HL-60/S4 treated with phorbol 12-myristate 13-acetate at 8.2 ng/mL for 4 days and 3 days (cell line): ENCODE results near the gene KCNS1.

ENCODE experiments used
- in situ Hi-C: fragments of 300-500 bp; cut with MboI; formaldehyde crosslinking; loops from 2 replicates; pipeline ENCODE4 v1.15.0; 2022; ENCODE audit warnings: low sequenced_read_pairs

KCNS1 gene

DNA sequence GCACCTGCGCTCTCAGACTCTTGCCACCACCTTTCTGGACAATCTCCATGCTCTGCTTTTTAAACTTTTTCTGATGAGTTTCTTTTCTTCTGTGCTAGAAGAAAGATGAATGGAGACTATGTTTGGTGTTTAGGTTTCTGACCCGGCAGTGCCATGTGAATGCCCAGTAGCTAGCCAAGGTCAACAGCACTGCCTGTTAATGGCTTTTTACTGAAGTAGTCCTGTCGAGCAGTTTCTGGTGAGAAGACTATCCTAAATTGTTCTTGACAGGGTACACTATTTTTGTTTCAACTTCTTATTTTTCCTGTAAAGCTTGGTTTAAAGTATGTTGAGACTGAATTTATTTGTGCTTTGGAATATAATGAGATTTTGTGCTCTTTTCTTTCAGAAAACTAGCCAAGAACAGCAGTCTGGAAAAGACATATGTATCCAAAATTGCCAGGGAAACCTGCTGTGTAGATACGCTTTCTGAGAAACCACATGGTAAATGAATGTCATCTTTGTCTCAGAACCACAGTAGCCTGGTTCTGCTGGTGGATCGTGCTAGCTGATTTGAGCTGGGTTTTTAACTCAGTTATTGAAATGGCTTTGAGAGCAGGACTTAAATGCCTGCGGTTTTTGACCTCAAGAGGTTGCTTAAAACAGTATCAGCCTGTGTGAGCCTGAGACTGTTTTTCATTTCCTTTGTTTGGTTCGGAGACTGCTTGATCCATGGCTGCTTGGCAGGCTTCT, 48.1 kb downstream of the KCNS1 start:
- in situ Hi-C loops: no loop called here

DNA sequence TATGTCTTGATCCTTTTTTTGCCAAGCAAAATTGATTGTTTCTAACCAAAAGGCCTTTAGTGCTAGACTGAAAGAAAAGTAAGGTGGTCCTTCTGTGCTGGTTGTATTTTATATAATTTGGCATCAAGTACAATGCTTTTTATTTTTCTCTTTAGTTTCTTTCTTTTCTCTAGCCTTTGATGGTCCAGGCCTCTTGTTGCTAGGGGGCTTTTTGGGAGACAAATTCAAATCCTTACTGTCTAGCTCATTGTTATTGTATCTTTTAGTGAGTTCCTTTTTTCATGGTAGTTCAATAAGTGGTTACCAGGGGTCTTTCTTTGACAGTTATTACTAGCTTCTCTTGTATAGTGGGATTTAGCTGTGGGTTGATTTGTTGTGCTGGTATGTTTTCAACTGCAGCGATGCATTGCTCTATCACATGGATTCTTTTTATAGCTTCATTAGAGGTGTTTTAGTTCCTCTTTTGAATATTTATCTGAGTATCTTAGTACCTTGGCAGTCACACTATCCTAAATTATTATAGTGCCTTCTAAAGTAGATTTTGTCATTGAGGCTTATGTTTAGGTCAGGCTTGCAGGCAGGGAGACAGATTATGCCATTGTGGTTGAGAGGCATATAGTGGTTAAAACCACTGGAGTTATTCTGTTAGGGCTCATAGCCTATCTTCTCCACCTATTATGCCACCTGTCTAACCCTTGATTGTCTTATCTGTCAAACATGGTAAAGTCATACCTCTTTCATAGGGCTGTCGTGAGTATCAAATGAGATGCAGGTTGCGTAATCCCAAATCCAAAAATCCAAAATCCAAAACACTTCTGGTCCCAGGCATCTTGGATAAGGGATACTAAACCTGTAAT, 49.5 kb downstream of the KCNS1 start:
- in situ Hi-C loops: no loop called here

DNA sequence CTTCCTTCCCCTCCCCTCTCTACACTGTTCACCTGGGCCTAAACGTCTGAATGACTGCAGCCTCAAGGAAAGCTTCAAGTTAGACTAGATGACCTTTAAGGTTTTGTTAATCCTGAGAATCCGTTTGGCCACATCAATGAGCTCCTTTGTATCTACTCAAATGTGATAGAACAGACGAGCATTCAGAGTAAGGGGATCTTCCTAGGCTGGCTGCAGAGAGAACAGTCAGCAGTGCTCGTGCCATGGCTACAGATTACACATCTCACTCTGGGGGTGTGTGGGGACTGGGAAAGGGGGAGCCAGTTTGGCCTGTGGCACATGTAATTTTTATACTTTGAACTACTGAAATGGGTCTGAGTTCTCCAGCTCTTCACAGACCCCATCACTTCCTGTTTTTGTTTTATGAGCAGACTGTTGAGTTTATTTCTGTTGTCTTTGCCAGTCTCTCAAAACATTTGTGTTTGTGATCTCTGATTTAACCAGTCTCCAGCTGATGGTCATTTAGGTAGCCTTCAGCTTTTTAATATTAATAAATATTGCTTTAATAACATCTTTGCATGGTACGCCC, 50.9 kb downstream of the KCNS1 start:
- in situ Hi-C loops: no loop called here

DNA sequence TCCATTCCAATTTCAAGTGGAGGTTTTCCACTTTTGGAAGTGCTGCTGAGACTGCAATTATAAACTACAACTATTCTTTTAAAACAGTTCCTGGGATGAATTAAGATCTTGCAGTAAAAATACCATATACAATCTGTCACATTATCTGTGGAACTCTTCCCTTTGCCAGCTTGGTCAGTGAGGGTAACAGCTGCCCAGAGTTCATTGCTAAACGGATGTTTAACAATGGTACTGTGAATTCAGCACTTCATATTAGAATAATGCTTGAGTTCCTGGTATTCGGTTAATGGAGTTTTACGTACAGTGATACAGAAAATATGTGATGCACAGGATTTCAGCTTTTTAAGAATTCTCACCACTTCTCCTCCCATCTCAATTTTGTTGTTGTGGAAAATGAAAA, 51.5 kb downstream of the KCNS1 start:
- in situ Hi-C loops: no loop called here

DNA sequence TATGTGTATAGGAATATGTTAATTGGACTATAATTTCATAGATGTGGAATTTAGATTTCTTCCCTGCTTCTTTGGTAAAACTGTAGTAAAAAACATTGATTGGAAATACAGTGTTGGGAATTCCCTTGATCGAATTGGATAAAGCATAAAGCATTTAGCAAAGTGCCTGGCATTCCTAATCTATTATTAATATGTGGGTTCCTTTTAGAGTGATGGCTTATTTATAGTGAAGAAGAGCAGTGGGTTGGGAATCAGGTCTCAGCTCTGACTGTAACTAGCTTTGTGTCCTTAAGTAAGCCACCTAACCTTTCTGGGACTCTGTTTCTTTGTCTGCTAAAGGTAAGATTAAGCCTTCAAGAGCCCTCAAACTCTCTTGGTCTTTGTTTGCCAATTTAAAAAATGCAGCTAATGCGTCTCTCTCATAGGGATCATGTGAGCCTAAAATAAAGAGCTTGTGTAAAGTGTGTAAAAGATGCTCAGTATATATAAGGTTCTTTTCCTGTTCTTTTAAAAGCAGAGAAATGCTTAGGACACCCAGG, 53.3 kb downstream of the KCNS1 start:
- in situ Hi-C loops: no loop called here

DNA sequence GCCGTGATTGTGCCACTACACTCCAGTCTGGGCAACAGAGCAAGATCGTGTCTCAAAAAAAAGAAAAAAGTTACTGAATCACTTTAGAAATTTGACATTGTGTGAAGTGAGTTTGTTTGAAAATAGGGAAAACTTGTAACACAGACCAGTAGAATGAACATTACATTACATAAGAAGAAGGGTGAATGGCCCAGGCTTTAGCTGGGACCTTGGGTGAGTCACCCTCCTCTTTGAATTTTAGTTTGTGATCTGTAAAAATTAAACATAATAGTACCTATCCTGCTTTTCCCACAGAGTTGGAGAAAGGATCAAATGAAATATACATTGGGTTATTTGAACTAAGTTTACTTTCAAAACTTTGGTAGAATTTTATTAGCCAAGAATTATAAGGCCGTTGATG, 56.3 kb downstream of the KCNS1 start:
- in situ Hi-C loops: no loop called here

DNA sequence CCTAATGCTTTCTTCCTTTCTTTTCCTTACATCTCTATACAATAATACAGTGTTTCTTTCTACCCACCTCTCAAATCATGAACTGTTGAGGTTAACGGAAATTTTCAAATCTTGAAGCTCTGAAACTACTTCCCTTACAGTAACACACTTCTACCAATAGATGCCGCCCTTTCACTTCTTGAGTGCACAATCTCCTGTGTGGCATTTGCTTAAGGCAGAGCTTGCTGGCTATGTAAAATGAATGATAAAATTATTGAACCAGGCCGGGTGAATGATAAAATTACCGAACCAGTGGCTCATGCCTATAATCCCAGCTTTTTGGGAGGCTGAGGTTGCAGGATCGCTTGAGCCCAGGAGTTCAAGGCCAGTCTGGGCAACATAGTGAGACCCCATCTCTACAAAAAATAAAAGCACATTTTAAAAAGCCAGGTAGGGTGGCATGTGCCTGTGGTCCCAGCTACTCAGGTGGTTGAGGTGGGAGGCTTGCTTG, 56.8 kb downstream of the KCNS1 start:
- in situ Hi-C loops: no loop called here

DNA sequence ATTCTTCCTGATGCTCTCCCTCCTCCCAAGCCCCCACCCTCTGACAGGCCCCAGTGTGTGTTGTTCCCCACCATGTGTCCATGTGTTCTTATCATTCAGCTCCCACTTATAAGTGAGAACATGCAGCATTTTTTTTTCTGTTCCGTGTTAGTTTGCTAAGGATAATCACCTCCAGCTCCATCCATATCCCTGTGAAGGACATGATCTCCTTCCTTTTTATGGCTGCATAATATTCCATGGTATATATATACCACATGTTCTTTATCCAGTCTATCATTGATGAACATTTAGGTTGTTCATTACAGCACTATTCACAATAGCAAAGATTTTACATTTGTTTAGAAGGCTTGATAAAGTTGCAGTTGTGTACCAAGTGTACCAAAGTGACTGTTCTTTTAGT, 57.9 kb downstream of the KCNS1 start:
- in situ Hi-C loops: no loop called here
